H9 (cell line): ENCODE results near the gene STK32B. TPM values are rescaled to one million over a fixed set of nuclear protein-coding genes. Genes with fewer than 3 reads are reported as not detected.

Experiments
- DNase-seq: peaks from one replicate; pipeline ENCODE4 v3.0.0-alpha.2; 2017
- H2AFZ ChIP-seq: one replicate; pipeline ENCODE4 v1.6.1; 2013; ENCODE audit warnings: mild to moderate bottlenecking, low read length, control low read depth, moderate library complexity
- H2AK5ac ChIP-seq: 2 replicates; pipeline ENCODE4 v1.6.1; 2013; ENCODE audit warnings: low read length, control low read depth, mixed read lengths; ENCODE audit not compliant: insufficient read length
- H2BK120ac ChIP-seq: one replicate; pipeline ENCODE4 v1.6.1; 2013; ENCODE audit warnings: low read depth, mild to moderate bottlenecking, low read length, control low read depth, inconsistent platforms; ENCODE audit not compliant: poor library complexity, severe bottlenecking
- H2BK12ac ChIP-seq: 2 replicates; pipeline ENCODE4 v1.6.1; 2013; ENCODE audit warnings: low read length, control low read depth, mixed read lengths, low read depth; ENCODE audit not compliant: insufficient read length
- H2BK15ac ChIP-seq: 2 replicates; pipeline ENCODE4 v1.6.1; 2013; ENCODE audit warnings: low read depth, low read length, control low read depth
- H2BK20ac ChIP-seq: one replicate; pipeline ENCODE4 v1.6.1; 2013; ENCODE audit warnings: low read depth, mild to moderate bottlenecking, low read length, control low read depth, inconsistent platforms; ENCODE audit not compliant: poor library complexity, severe bottlenecking
- H2BK5ac ChIP-seq: 2 replicates; pipeline ENCODE4 v1.6.1; 2013; ENCODE audit warnings: low read length, control low read depth, mixed read lengths; ENCODE audit not compliant: insufficient read length
- H3K14ac ChIP-seq: 2 replicates; pipeline ENCODE4 v1.6.1; 2013; ENCODE audit warnings: low read length, control low read depth; ENCODE audit not compliant: insufficient read depth
- H3K18ac ChIP-seq: 2 replicates; pipeline ENCODE4 v1.6.1; 2013; ENCODE audit warnings: low read depth, mild to moderate bottlenecking, mixed read lengths, low read length, control low read depth; ENCODE audit not compliant: insufficient read length
- H3K23ac ChIP-seq: 2 replicates; pipeline ENCODE4 v1.6.1; 2013; ENCODE audit warnings: low read length, control low read depth, mixed read lengths, low read depth; ENCODE audit not compliant: insufficient read length
- H3K23me2 ChIP-seq: 2 replicates; pipeline ENCODE4 v1.6.1; 2013; ENCODE audit warnings: low read depth, mild to moderate bottlenecking, mixed read lengths, low read length, control low read depth; ENCODE audit not compliant: insufficient read length, poor library complexity, severe bottlenecking
- H3K27ac ChIP-seq: 2 replicates; pipeline ENCODE4 v1.5.1; 2013; ENCODE audit warnings: low read length, control low read depth, mixed read lengths, low read depth; ENCODE audit not compliant: insufficient read length
- H3K27me3 ChIP-seq: 2 replicates; pipeline ENCODE4 v1.6.1; 2013; ENCODE audit warnings: low read length, control low read depth, inconsistent platforms; ENCODE audit not compliant: insufficient read depth
- H3K4ac ChIP-seq: 2 replicates; pipeline ENCODE4 v1.6.1; 2013; ENCODE audit warnings: low read depth, mild to moderate bottlenecking, control low read depth, inconsistent platforms, low read length, moderate library complexity
- H3K4me1 ChIP-seq: 2 replicates; pipeline ENCODE4 v1.6.1; 2013; ENCODE audit warnings: low read length, control low read depth, inconsistent platforms; ENCODE audit not compliant: insufficient read depth
- H3K4me2 ChIP-seq: 2 replicates; pipeline ENCODE4 v1.6.1; 2013; ENCODE audit warnings: low read length, control low read depth, mixed read lengths; ENCODE audit not compliant: insufficient read length, insufficient read depth
- H3K56ac ChIP-seq: 2 replicates; pipeline ENCODE4 v1.6.1; 2013; ENCODE audit warnings: low read depth, mild to moderate bottlenecking, mixed read lengths, low read length, control low read depth; ENCODE audit not compliant: insufficient read length
- H3K79me1 ChIP-seq: 2 replicates; pipeline ENCODE4 v1.6.1; 2013; ENCODE audit warnings: low read depth, mild to moderate bottlenecking, moderate library complexity, low read length, control low read depth, inconsistent platforms; ENCODE audit not compliant: insufficient read depth, poor library complexity, severe bottlenecking
- H3K79me2 ChIP-seq: 2 replicates; pipeline ENCODE4 v1.6.1; 2013; ENCODE audit warnings: low read length, control low read depth, inconsistent platforms; ENCODE audit not compliant: insufficient read depth
- H3K9ac ChIP-seq: 2 replicates; pipeline ENCODE4 v1.6.1; 2013; ENCODE audit warnings: low read length, control low read depth, mixed read lengths; ENCODE audit not compliant: insufficient read length; ENCODE audit errors: extremely low read depth
- H3K9me3 ChIP-seq: one replicate; pipeline ENCODE4 v1.6.1; 2013; ENCODE audit warnings: low read depth, low read length, inconsistent platforms; ENCODE audit not compliant: control insufficient read depth
- H3T11ph ChIP-seq: one replicate; pipeline ENCODE4 v1.6.1; 2013; ENCODE audit warnings: mild to moderate bottlenecking, low read length, control low read depth, inconsistent platforms
- H4K20me1 ChIP-seq: one replicate; pipeline ENCODE4 v1.6.1; 2013; ENCODE audit not compliant: control insufficient read depth, insufficient read length, insufficient read depth
- H4K5ac ChIP-seq: 2 replicates; pipeline ENCODE4 v1.6.1; 2013; ENCODE audit warnings: low read depth, mild to moderate bottlenecking, mixed read lengths, low read length, control low read depth; ENCODE audit not compliant: insufficient read length
- H4K8ac ChIP-seq: replicated peaks from 2 replicates; pipeline ENCODE4 v1.6.1; 2013; ENCODE audit warnings: low read length, control low read depth, mixed read lengths, low read depth; ENCODE audit not compliant: insufficient read length
- H4K91ac ChIP-seq: 2 replicates; pipeline ENCODE4 v1.6.1; 2013; ENCODE audit warnings: low read depth, mild to moderate bottlenecking, moderate library complexity, mixed read lengths, low read length, control low read depth; ENCODE audit not compliant: insufficient read length
- H3K27ac Mint-ChIP-seq, 3 experiments: 2 replicates in 2 of 3; 3 replicates in 1 of 3; pipeline ENCODE4 v1.8.0; 2020 to 2021; ENCODE audit warnings: mixed read lengths in 3 of 3, mild to moderate bottlenecking in 1 of 3, moderate library complexity in 1 of 3
- H3K27me3 Mint-ChIP-seq: 2 replicates; pipeline ENCODE4 v1.8.0; 2021; ENCODE audit warnings: low read depth, mild to moderate bottlenecking, moderate library complexity, mixed read lengths
- H3K36me3 Mint-ChIP-seq, 3 experiments: 2 replicates in 2 of 3; 3 replicates in 1 of 3; pipeline ENCODE4 v1.8.0; 2020 to 2021; ENCODE audit warnings: low read depth in 3 of 3, mixed read lengths in 3 of 3; ENCODE audit not compliant: insufficient read depth in 1 of 3
- H3K4me1 Mint-ChIP-seq, 2 experiments: 2 replicates each; pipeline ENCODE4 v1.8.0; 2020; ENCODE audit warnings: mixed read lengths in 2 of 2
- H3K4me3 Mint-ChIP-seq, 2 experiments: 2 replicates in 1 of 2; 3 replicates in 1 of 2; pipeline ENCODE4 v1.8.0; 2020 to 2021; ENCODE audit warnings: mild to moderate bottlenecking in 2 of 2, mixed read lengths in 2 of 2, moderate library complexity in 1 of 2
- H3K9me3 Mint-ChIP-seq, 2 experiments: 2 replicates in 1 of 2; 3 replicates in 1 of 2; pipeline ENCODE4 v1.8.0; 2020; ENCODE audit warnings: mild to moderate bottlenecking in 2 of 2, mixed read lengths in 2 of 2, moderate library complexity in 1 of 2
- whole genome bisulfite sequencing: extraction: QIAGEN DNeasy Blood & Tissue Kit; methylation state at CpG from one replicate; pipeline ENCODE4 v1.1.7; 2013; ENCODE audit warnings: missing lambda C conversion rate, low lambda C conversion rate, mixed read lengths; ENCODE audit not compliant: insufficient read length; ENCODE audit errors: extremely low coverage; 5-methylcytosine and 5-hydroxymethylcytosine counted together
- total RNA-seq: library from RNA; stranded (reverse); gene quantifications from 2 replicates; pipeline ENCODE4 v1.2.1, GENCODE V29; 2021
- TF ChIP-seq, protein P1 (sequence below): fragments of 200-600 bp; sonication (generic); conservative IDR thresholded peaks from 3 replicates; pipeline ENCODE4 v1.8.0; 2021; ENCODE audit warnings: antibody characterized with exemption, mild to moderate bottlenecking

STK32B gene
- total RNA-seq, 1 experiment from 2014 or later: 1.0 TPM

DNA sequence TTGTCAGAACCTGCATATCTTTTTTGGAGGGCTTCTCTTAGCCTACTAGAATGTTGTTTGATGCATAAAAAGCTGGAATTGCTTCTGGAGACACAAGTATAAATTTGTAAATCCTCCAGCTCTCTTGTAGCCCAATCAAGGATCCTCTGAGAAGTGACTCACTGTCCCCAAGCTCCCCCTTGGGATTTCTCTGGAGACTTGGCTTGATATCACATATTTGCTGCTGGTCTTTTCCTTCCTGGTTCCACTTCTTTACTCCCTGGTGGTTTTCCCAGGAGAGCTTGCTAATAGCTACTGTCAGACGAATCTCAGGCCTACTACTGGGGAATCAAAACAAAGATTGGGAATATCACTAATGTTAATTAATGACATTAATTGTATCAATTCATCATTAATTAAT lies 173.1 kb downstream of the STK32B start:
- TF ChIP-seq, protein P1, sequence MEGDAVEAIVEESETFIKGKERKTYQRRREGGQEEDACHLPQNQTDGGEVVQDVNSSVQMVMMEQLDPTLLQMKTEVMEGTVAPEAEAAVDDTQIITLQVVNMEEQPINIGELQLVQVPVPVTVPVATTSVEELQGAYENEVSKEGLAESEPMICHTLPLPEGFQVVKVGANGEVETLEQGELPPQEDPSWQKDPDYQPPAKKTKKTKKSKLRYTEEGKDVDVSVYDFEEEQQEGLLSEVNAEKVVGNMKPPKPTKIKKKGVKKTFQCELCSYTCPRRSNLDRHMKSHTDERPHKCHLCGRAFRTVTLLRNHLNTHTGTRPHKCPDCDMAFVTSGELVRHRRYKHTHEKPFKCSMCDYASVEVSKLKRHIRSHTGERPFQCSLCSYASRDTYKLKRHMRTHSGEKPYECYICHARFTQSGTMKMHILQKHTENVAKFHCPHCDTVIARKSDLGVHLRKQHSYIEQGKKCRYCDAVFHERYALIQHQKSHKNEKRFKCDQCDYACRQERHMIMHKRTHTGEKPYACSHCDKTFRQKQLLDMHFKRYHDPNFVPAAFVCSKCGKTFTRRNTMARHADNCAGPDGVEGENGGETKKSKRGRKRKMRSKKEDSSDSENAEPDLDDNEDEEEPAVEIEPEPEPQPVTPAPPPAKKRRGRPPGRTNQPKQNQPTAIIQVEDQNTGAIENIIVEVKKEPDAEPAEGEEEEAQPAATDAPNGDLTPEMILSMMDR: no peak
- Histone ChIP-seq H2BK15ac (no peak overlapping the region), H4K91ac (no peak overlapping the region), H2AK5ac (no peak overlapping the region), H3K23me2 (no peaks in the 10 kb centered on the region), H2BK20ac (no peak overlapping the region), H3K14ac (no peak overlapping the region), H3K27me3 (no peaks in the 10 kb centered on the region), H3T11ph (no peak overlapping the region), H3K4ac (no peak overlapping the region), H2AFZ (no peak overlapping the region), H3K79me1 (no peaks in the 10 kb centered on the region), H2BK120ac (no peak overlapping the region), H3K4me1 (no peaks in the 10 kb centered on the region; the same call in 1 of the 2 replicates), H3K9ac (no peak overlapping the region), H3K4me2 (no peak overlapping the region), H4K8ac (no peak overlapping the region), H2BK12ac (no peak overlapping the region), H4K5ac (no peak overlapping the region), H3K18ac (no peak overlapping the region), H3K56ac (no peak overlapping the region), H4K20me1 (no peaks in the 10 kb centered on the region), H3K9me3 (peaks cover 10% of the 10 kb centered on the region), H2BK5ac (no peak overlapping the region), H3K27ac (no peak overlapping the region), H3K79me2 (no peaks in the 10 kb centered on the region), H3K23ac (no peak overlapping the region)
- Mint-ChIP-seq H3K27me3 (peaks cover 1% of the 10 kb centered on the region), H3K9me3 (peaks cover 21 to 23% of the 10 kb centered on the region in 2 experiments), H3K36me3 (peaks cover 0 to 8% (median 0%) of the 10 kb centered on the region in 3 experiments; a peak in 6 of 7 replicates), H3K4me1 (peaks cover 0 to 2% of the 10 kb centered on the region in 2 experiments; a peak in 1 of 4 replicates), H3K27ac (no peak overlapping the region), H3K4me3 (no peak overlapping the region)
- WGBS: no CpG with 5 or more reads among the region's 1 CpG
- no peak for DNase-seq
